ENCODE data around the gene FHAD1.

DNA sequence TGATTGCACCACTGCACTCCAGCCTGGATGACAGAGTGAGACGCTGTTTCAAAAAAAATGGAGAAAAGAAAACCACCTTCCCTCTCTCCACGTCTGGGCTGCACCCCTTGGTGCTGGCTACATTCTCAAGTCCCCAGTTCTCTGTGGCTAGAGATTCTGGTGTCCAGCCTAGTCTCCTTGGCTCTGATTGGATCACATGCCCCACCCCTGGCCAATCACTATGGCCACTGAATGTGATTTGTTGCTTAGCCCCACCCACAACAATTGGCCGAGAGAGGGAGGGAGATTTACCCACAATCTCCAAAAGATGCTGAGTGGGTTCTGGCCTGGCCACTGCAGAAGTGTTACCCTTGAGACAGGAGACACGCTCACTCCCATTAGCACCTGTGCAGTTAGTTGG lies 39.4 kb downstream of the FHAD1 start:
- TF ChIP-seq, protein P1, sequence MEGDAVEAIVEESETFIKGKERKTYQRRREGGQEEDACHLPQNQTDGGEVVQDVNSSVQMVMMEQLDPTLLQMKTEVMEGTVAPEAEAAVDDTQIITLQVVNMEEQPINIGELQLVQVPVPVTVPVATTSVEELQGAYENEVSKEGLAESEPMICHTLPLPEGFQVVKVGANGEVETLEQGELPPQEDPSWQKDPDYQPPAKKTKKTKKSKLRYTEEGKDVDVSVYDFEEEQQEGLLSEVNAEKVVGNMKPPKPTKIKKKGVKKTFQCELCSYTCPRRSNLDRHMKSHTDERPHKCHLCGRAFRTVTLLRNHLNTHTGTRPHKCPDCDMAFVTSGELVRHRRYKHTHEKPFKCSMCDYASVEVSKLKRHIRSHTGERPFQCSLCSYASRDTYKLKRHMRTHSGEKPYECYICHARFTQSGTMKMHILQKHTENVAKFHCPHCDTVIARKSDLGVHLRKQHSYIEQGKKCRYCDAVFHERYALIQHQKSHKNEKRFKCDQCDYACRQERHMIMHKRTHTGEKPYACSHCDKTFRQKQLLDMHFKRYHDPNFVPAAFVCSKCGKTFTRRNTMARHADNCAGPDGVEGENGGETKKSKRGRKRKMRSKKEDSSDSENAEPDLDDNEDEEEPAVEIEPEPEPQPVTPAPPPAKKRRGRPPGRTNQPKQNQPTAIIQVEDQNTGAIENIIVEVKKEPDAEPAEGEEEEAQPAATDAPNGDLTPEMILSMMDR (conservative IDR thresholded peaks at IDR 0.05 in 1 of 2, IDR thresholded peaks at IDR 0.05 in 1 of 2; ENCODE audit: extremely low read depth in 1 of 2, insufficient read depth in 1 of 2, low read depth in 1 of 2, low read length in 2 of 2), result no peak
- no peak for TF ChIP-seq EZH2 (IDR thresholded peaks at IDR 0.05; ENCODE audit: borderline replicate concordance, low read length)

Data from mammary epithelial cell (primary cell).